Endothelial cell (in vitro differentiated cells): ENCODE results near the gene DNAJC15. TPM values are rescaled to one million over a fixed set of nuclear protein-coding genes. Genes with fewer than 3 reads are reported as not detected.
"Not testable (repeated sequence)": the region's sequence is repeated elsewhere in the genome, so short reads cannot be mapped to it uniquely, and the experiment has no call there.

ENCODE experiments used
- DNase-seq: peaks from one replicate; pipeline ENCODE4 v3.0.0; 2021; ENCODE audit warnings: low spot score
- H3K27ac Mint-ChIP-seq: one replicate; pipeline ENCODE4 v1.8.0; 2021; ENCODE audit warnings: mixed read lengths, inconsistent platforms; ENCODE audit not compliant: unreplicated experiment
- H3K27me3 Mint-ChIP-seq: one replicate; pipeline ENCODE4 v1.8.0; 2021; ENCODE audit warnings: mild to moderate bottlenecking, moderate library complexity, mixed read lengths, inconsistent platforms; ENCODE audit not compliant: unreplicated experiment
- H3K36me3 Mint-ChIP-seq: one replicate; pipeline ENCODE4 v1.8.0; 2021; ENCODE audit warnings: mild to moderate bottlenecking, low read depth, mixed read lengths, inconsistent platforms; ENCODE audit not compliant: unreplicated experiment
- H3K4me1 Mint-ChIP-seq: one replicate; pipeline ENCODE4 v1.8.0; 2021; ENCODE audit warnings: mild to moderate bottlenecking, mixed read lengths, inconsistent platforms; ENCODE audit not compliant: unreplicated experiment
- H3K4me3 Mint-ChIP-seq: one replicate; pipeline ENCODE4 v1.8.0; 2021; ENCODE audit warnings: mild to moderate bottlenecking, mixed read lengths, inconsistent platforms; ENCODE audit not compliant: unreplicated experiment
- H3K9me3 Mint-ChIP-seq: one replicate; pipeline ENCODE4 v1.8.0; 2021; ENCODE audit warnings: mixed read lengths, inconsistent platforms; ENCODE audit not compliant: unreplicated experiment
- CTCF ChIP-seq: fragments of 200-600 bp; sonication (generic); IDR thresholded peaks from one replicate; pipeline ENCODE4 v1.5.0; 2021; ENCODE audit warnings: antibody characterized with exemption; ENCODE audit not compliant: unreplicated experiment
- total RNA-seq: library from RNA; stranded (reverse); fragmentation: NEBNext Ultra II Directional; extraction: Animal tissue kit (Norgen Biotek cat#: 25700); gene quantifications from one replicate; pipeline ENCODE4 v1.2.1, GENCODE V29; 2021; ENCODE audit not compliant: unreplicated experiment

The DNAJC15 gene
- total RNA-seq, 1 donor from 2014 or later: 13.9 TPM

- H3K4me3 Mint-ChIP-seq: no peak overlapping the region
Measured at GRCh38 chr13:42990291-42991232, 32.8 kb upstream of the DNAJC15 start.

GRCh38 chr13:42991233-42991897, 32.0 kb upstream of the DNAJC15 start:
- not testable (repeated sequence) for H3K27me3 Mint-ChIP-seq, DNase-seq, H3K27ac Mint-ChIP-seq, H3K4me1 Mint-ChIP-seq, H3K36me3 Mint-ChIP-seq, H3K9me3 Mint-ChIP-seq
- peak overlapping the region; percentile 84 for H3K4me3 Mint-ChIP-seq

More at GRCh38 chr13:42990291-42991232, 32.8 kb upstream of the DNAJC15 start:
- Mint-ChIP-seq H3K9me3 (no peaks in the 10 kb centered on the region), H3K4me1 (no peaks in the 10 kb centered on the region), H3K36me3 (no peaks in the 10 kb centered on the region), H3K27me3 (peaks cover 2% of the 10 kb centered on the region), H3K27ac (no peak overlapping the region)
- DNase-seq: no peak
- no peak for TF ChIP-seq CTCF

- no peak within 1 kb of the TSS for H3K27ac Mint-ChIP-seq
- peak; percentile 44 for DNase-seq
- no peaks in the 10 kb centered on the region for H3K36me3 Mint-ChIP-seq
- peaks cover 2% of the 10 kb centered on the region for H3K27me3 Mint-ChIP-seq
- peak within 1 kb of the TSS; percentile 84 for H3K4me3 Mint-ChIP-seq
- no peaks in the 10 kb centered on the region for H3K4me1 Mint-ChIP-seq
- no peak for TF ChIP-seq CTCF
- no peaks in the 10 kb centered on the region for H3K9me3 Mint-ChIP-seq
Measured at GRCh38 chr13:42991898-42992763, 31.3 kb upstream of the DNAJC15 start, which contains the start of gene EPSTI1. EPSTI1 (minus strand) TSS chr13:42992241; CDS start chr13:42992165, 76 bp downstream.

GRCh38 chr13:42992764-42993122, 30.6 kb upstream of the DNAJC15 start:
- no peaks in the 10 kb centered on the region for H3K9me3 Mint-ChIP-seq
- no peaks in the 10 kb centered on the region for H3K36me3 Mint-ChIP-seq
- H3K27me3 Mint-ChIP-seq: peaks cover 4% of the 10 kb centered on the region
- H3K4me1 Mint-ChIP-seq: no peaks in the 10 kb centered on the region
- DNase-seq: no peak
- no peak overlapping the region for H3K27ac Mint-ChIP-seq
- H3K4me3 Mint-ChIP-seq: no peak overlapping the region
- no peak for TF ChIP-seq CTCF

- DNase-seq: no peak
- H3K9me3 Mint-ChIP-seq: no peaks in the 10 kb centered on the region
- H3K36me3 Mint-ChIP-seq: no peaks in the 10 kb centered on the region
- H3K4me3 Mint-ChIP-seq: no peak overlapping the region
- no peaks in the 10 kb centered on the region for H3K4me1 Mint-ChIP-seq
- no peak for TF ChIP-seq CTCF
- peaks cover 4% of the 10 kb centered on the region for H3K27me3 Mint-ChIP-seq
- H3K27ac Mint-ChIP-seq: no peak overlapping the region
Measured at GRCh38 chr13:42994878-42995277, 28.5 kb upstream of the DNAJC15 start.
